Central memory CD4-positive, alpha-beta T cell (primary cell): Measurements from ENCODE around the gene TCTN2.

ENCODE experiments used
- DNase-seq: peaks from one replicate; pipeline ENCODE4 v3.0.0; 2022

Gene TCTN2

DNA sequence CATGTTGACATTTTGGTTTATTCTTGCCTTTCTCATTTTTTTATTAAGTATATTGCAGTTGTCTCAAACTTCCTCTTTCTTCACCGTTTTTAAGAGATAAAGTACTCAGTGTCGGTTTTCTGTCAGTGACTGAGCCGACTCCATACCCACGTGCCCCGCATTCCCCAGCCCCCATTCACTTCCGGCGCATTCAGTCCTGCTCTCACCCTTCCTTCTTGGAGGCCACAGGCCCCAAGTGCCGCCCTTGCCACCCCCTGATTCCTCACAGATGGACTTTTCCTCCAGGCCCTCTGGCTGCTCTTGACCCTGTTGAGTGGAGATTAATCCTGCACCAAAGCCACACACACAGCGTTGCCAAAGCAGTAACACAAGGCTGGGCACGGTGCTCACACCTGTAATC, 72.1 kb downstream of the TCTN2 start:
- DNase-seq, result no peak

DNA sequence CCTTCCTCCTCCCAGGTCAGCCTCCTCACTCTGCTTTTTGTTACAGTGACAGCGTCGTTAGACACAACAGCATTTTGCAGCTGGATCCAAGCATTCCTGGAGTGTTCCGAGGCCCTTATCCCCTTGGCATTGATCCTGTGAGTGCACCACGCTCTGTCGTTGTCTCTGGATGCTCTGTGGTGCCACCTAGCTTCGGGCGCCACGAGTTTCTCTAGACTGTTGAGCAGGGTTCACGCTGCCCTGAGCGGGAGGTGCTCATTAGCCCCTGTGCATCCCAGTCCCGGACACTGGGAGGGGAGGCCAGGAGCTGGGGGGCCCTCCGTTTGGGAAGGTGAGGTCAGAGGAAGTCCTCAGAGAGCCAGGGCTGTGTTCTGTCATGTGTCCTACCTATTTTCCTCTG, 73.9 kb downstream of the TCTN2 start:
- DNase-seq, result no peak

DNA sequence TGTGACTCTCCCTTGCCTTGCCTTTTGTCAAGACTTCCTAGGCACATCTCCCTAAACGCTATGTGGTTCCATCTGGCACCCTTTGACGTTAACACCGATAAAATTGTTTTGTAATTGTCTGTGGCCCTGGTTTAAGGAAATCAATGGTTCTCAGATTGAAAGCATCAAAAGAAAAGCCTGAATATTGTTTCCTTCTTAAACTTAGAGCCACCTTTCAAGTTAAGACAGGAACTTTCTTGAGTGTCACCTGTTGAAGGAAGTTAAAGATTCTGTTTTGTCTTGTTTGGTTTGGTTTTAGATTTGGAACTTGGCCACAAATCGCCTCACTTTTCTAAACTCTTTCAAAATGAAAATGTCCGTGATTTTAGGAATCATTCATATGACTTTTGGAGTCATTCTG, 76.4 kb downstream of the TCTN2 start:
- DNase-seq, result no peak

DNA sequence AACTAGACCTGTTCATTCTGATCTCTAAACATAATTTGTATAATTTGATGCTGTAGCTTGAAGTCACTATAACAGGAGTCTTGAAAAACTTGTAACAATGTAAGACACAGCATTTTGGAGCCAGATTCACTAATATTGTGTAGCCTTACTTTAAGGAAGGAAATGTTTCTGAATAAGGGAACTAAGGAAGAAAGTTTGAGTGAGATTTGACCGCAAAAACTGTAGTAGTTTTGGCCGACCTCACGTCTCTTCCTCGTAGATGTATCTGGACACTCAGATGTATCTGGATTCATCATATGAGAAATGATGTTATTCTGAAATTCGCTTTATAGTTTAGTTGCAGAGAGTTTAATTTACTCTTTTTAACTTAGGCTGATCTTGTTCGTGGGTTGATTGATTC, 77.2 kb downstream of the TCTN2 start:
- DNase-seq, result no peak

DNA sequence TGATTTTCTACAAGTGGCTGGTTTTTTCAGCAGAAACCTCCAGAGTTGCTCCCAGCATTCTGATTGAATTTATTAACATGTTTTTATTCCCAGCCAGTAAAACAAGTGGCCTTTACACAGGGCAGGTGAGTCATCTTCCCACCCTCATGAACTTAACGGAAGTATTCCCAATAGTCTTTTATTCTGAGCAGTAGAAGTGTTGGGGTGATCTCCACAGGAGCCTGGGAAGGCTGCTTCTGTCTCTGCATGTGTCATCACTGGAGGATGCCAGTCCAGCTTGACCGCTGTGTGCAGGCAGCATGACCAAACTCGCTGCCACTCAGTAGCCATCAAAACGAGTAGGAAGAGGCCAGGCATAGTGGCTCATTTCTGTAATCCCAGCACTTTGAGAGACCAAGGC, 77.7 kb downstream of the TCTN2 start:
- no peak for DNase-seq

DNA sequence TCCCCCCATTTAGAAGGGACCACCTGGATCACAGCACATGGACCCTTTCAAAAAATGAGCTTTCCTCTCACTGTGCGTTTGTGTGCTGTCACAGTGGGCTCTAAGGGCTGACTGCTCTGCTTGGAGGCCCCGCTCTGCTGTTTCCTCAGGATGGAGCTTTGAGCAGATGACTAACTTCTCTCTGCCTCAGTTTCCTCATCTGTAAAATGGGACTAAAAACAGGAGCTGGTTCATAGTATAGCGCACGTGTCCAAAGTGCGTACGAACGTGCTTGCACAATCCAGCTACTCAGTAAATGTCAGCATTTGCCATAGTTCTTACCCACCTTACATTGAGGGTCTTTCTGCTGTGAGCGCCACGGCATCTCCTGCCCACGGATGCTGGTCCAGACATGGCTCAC, 78.4 kb downstream of the TCTN2 start:
- DNase-seq, result no peak

DNA sequence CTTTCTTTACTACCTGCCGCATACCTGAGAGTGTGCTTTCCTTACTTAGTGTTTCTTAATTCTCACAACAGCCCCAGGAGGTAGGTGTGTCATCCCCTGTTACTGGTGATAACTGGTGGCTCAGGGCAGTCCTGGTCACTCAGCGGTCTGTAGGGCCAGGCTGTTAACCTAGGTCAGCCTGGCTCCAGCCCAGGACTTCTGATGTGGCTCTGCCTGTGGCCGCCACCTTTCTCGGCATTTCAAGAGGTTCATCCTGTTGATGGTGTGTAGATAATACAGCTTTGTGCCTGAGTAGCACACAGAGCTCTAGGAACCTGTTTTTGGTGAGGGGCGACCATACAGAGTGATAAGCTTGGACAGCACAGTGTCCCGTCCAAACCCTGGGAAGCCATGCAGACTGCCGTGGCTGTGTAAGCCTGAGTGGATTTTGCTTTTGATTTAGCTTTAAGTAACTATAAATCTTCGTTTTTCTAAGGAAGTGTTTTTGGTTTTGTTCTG, 79.3 kb downstream of the TCTN2 start:
- no peak for DNase-seq

DNA sequence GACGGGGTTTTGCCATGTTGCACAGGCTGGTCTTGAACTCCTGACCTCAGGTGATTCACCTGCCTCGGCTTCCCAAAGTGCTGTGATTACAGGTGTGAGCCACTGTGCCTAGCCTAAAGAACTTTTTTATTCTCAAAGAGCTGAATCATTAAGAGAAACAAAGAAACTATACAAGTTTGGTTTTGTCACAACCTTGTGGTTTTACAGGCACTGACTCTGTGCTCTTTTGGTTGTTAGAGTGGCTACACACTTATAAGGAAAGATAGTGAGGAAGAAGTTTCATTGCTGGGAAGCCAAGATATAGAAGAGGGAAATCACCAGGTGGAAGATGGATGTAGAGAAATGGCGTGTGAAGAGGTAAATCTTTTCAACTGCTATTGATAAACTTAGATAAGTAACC, 81.1 kb downstream of the TCTN2 start:
- no peak for DNase-seq

DNA sequence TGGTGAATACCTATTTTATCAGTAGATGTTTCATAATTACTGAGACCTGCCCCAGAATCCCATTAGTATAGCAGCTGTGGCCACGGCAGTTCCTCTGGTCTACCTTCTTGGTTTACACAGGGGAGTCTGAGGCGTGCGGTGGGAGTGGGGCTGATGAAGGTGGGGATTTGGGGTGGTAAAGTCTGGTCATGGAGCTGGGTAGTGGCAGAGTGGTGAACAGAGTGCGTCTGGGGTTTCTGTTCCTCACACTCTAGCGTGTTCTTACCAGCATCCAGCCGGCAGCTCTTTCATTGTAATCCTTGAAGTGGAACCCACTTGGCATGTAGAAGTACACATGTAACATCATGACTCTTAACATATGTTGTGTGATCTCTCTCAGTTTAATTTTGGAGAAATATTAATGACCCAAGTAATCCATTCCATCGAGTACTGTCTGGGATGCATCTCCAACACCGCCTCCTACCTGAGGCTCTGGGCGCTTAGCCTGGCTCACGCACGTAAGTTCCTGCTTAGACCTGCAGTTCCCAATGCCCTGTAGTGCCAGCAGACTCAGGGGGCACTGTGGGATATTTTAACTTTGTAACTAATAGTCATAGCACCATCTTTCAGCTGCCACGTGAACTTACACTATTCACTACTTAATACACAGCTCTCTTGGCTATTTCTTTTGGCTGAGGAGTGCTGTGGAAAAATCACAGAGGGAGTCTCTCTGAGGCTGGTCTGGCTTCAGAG, 83.3 kb downstream of the TCTN2 start:
- no peak for DNase-seq

DNA sequence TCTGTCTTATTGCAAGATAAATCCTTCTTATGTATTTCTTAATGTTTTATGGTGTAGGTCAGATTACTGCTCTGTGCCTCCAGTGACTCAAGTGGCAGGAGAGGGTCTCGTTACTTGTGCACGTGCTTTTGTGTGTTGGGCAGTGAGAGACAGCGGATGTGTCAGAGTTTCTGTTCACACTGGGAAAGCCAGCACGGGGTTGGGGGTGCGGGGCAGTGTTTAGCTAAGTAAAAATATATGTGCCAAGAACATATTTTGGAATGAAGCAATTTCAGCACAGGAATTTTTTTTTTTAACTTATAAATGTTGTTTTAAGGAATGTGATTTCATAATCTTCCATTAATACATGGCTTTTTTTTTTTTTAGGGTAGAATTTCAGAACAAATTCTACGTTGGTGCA, 86.6 kb downstream of the TCTN2 start:
- no peak for DNase-seq
